Neuronal stem cell (in vitro differentiated cells): Measurements from ENCODE around the gene MYO5C.
A peak's percentile ranks its signal among the peaks of the same experiment; 100 is the strongest.

ENCODE experiments used
- DNase-seq: peaks from one replicate; pipeline ENCODE4 v3.0.0-alpha.2; 2013; ENCODE audit warnings: low spot score
- H2AFZ ChIP-seq: one replicate; pipeline ENCODE4 v1.6.1; 2013; ENCODE audit warnings: mild to moderate bottlenecking, low read length, inconsistent platforms
- H2AK5ac ChIP-seq: 2 replicates; pipeline ENCODE4 v1.6.1; 2013; ENCODE audit warnings: low read depth, mild to moderate bottlenecking, inconsistent platforms, low read length, moderate library complexity, mixed read lengths
- H2BK120ac ChIP-seq: 2 replicates; pipeline ENCODE4 v1.6.1; 2013; ENCODE audit warnings: low read depth, mild to moderate bottlenecking, inconsistent platforms, low read length, moderate library complexity, mixed read lengths
- H2BK12ac ChIP-seq: one replicate; pipeline ENCODE4 v1.6.1; 2013; ENCODE audit warnings: low read length, inconsistent platforms
- H2BK15ac ChIP-seq: 2 replicates; pipeline ENCODE4 v1.6.1; 2013; ENCODE audit warnings: mild to moderate bottlenecking, low read length, inconsistent platforms, mixed read lengths
- H2BK5ac ChIP-seq: one replicate; pipeline ENCODE4 v1.6.1; 2013; ENCODE audit warnings: inconsistent platforms, mild to moderate bottlenecking, low read length, moderate library complexity
- H3K14ac ChIP-seq: one replicate; pipeline ENCODE4 v1.6.1; 2013; ENCODE audit warnings: low read length, inconsistent platforms
- H3K18ac ChIP-seq: 2 replicates; pipeline ENCODE4 v1.6.1; 2013; ENCODE audit warnings: low read length, inconsistent platforms
- H3K23ac ChIP-seq: 2 replicates; pipeline ENCODE4 v1.6.1; 2013; ENCODE audit warnings: low read depth, mild to moderate bottlenecking, mixed read lengths, low read length, inconsistent platforms; ENCODE audit not compliant: poor library complexity
- H3K27ac ChIP-seq: replicated peaks from 3 replicates; pipeline ENCODE4 v1.5.1; 2013; ENCODE audit warnings: low read length, inconsistent platforms
- H3K27me3 ChIP-seq, 3 experiments: 2 replicates each; pipeline ENCODE4 v1.6.1; 2013; ENCODE audit warnings: low read length in 3 of 3, mild to moderate bottlenecking in 2 of 3, inconsistent platforms in 1 of 3, low read depth in 1 of 3, mixed read lengths in 1 of 3, moderate library complexity in 1 of 3; ENCODE audit not compliant: control insufficient read depth in 3 of 3, insufficient read depth in 3 of 3
- H3K36me3 ChIP-seq, 2 donors: replicated peaks in 1 of 2; 2 replicates each; pipeline ENCODE4 v1.6.1; 2013; ENCODE audit warnings: low read length in 2 of 2; ENCODE audit not compliant: control insufficient read depth in 2 of 2, insufficient read depth in 2 of 2
- H3K4ac ChIP-seq: 2 replicates; pipeline ENCODE4 v1.6.1; 2013; ENCODE audit warnings: inconsistent platforms, mild to moderate bottlenecking, low read length, moderate library complexity
- H3K4me1 ChIP-seq, 2 donors: 1 replicate in 1 of 2; 2 replicates in 1 of 2; pipeline ENCODE4 v1.6.1; 2013; ENCODE audit warnings: low read length in 2 of 2, low read depth in 1 of 2; ENCODE audit not compliant: control insufficient read depth in 2 of 2, insufficient read depth in 1 of 2
- H3K4me2 ChIP-seq: one replicate; pipeline ENCODE4 v1.6.1; 2013; ENCODE audit warnings: mild to moderate bottlenecking, low read length, inconsistent platforms; ENCODE audit not compliant: insufficient read depth, poor library complexity, severe bottlenecking
- H3K4me3 ChIP-seq, 2 donors: 2 replicates each; pipeline ENCODE4 v1.5.1; 2013; ENCODE audit warnings: low read length in 2 of 2, mild to moderate bottlenecking in 2 of 2, inconsistent platforms in 1 of 2, moderate library complexity in 1 of 2
- H3K79me1 ChIP-seq: one replicate; pipeline ENCODE4 v1.6.1; 2013; ENCODE audit warnings: low read depth, mild to moderate bottlenecking, inconsistent platforms, low read length, moderate library complexity
- H3K9ac ChIP-seq: one replicate; pipeline ENCODE4 v1.6.1; 2013; ENCODE audit warnings: mild to moderate bottlenecking, low read depth, low read length, inconsistent platforms; ENCODE audit not compliant: poor library complexity
- H3K9me3 ChIP-seq, 2 donors: replicated peaks in 1 of 2; 2 replicates each; pipeline versions ENCODE3 to v1.6.1; 2013; ENCODE audit warnings: low read length in 2 of 2, mild to moderate bottlenecking in 2 of 2, inconsistent platforms in 1 of 2, low read depth in 1 of 2, mixed read lengths in 1 of 2, moderate library complexity in 1 of 2; ENCODE audit not compliant: control insufficient read depth in 2 of 2, insufficient read depth in 1 of 2
- H4K8ac ChIP-seq: one replicate; pipeline ENCODE4 v1.6.1; 2013; ENCODE audit warnings: low read depth, mild to moderate bottlenecking, inconsistent platforms, low read length, moderate library complexity
- H4K91ac ChIP-seq: one replicate; pipeline ENCODE4 v1.6.1; 2013; ENCODE audit warnings: low read length, low read depth, mild to moderate bottlenecking, inconsistent platforms; ENCODE audit not compliant: poor library complexity
- WGBS, 2 donors: extraction: QIAGEN DNeasy Blood & Tissue Kit; methylation state at CpG; one replicate each; pipeline ENCODE4 v1.1.7; 2013; ENCODE audit warnings: missing lambda C conversion rate in 2 of 2, mixed read lengths in 1 of 2; ENCODE audit not compliant: insufficient read length in 2 of 2, insufficient replicate concordance in 1 of 2; ENCODE audit errors: extremely low coverage in 2 of 2; 5-methylcytosine and 5-hydroxymethylcytosine counted together

MYO5C gene

DNA sequence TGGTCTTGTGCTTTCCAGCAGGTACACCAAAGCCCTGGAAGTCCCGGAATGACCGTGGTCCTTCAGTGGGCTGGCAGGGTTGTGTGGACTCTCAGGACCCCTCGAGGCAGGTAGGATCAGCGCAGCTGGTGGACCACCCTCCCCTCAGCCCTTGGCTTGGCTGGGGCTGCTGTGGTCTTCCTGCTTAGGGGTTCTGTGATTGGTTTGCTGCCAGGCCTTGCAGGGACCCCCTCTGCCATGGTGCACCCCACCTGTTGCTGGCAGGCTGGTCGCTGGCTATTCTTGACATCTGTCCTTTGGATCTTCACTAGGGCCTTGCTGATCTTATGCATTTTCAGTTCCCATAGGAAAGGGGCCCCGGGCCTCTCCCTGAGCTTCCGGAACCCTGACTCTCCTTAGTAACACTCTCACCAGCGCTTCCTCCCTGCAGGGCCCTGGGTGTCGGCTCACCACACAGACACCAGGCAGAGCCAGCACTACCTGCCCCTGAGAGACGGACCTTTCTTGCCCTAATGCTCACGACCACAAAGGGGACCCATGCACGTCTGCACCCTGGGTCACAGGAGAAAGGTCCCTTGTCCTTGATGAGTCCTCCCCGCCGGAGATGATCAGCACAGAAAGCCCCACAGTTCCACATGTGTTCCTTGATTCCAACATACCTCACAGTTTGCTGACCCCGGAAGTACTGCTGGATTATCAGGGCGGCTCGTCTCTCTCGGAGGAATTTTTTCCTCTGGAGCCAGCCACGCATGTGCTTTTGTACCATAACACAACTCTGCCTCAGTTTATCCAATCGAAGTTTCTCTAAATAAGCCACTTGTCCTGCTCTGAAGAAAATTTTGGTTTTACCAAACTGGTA lies 51.7 kb downstream of the MYO5C start:
- H3K9me3 ChIP-seq: peaks cover 0 to 3% of the 10 kb centered on the region in 2 donors
- no peak overlapping the region for H2BK15ac ChIP-seq
- H2AK5ac ChIP-seq: no peak overlapping the region
- H2AFZ ChIP-seq: no peak overlapping the region
- no peak overlapping the region for H3K4ac ChIP-seq
- no peak overlapping the region for H4K8ac ChIP-seq
- peak overlapping the region; percentile 26 for H3K23ac ChIP-seq
- H3K4me2 ChIP-seq: no peak overlapping the region
- H3K79me1 ChIP-seq: no peaks in the 10 kb centered on the region
- WGBS, 2 donors: no CpG with 5 or more reads among the region's 20 CpGs
- no peak overlapping the region for H3K18ac ChIP-seq
- no peak overlapping the region for H2BK12ac ChIP-seq
- no peak overlapping the region for H2BK120ac ChIP-seq
- no peak overlapping the region for H4K91ac ChIP-seq
- H3K4me1 ChIP-seq: no peaks in the 10 kb centered on the region
- DNase-seq: no peak
- H3K9ac ChIP-seq: no peak overlapping the region
- H3K27me3 ChIP-seq: no peaks in the 10 kb centered on the region
- H3K4me3 ChIP-seq: no peak overlapping the region
- peaks cover 14 to 44% of the 10 kb centered on the region in 2 donors for H3K36me3 ChIP-seq
- no peak overlapping the region for H3K27ac ChIP-seq
- no peak overlapping the region for H2BK5ac ChIP-seq
- no peak overlapping the region for H3K14ac ChIP-seq

GRCh38 chr15:52243286-52243685 lies 52.3 kb downstream of the MYO5C start:
- Histone ChIP-seq H3K27ac (no peak overlapping the region), H3K4me1 (peaks cover 0 to under 1% of the 10 kb centered on the region in 2 donors), H3K4ac (no peak overlapping the region)

DNA sequence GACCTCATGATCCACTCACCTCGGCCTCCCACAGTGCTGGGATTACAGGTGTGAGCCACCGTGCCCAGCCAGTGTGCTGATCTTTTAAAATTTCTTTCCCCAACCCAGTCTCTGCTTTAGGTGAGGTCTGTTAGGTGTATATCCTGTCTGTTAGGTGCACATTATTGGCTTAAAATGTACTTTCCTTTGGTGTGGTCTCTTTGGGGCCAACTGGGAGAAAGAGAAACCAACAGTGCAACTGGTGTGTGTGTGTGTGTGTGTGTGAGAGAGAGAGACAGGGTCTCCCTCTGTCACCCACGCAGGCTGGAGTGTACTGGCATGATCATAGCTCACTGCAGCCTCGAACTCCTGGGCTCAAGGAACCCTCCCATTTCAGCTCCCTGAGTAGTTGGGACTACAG lies 54.1 kb downstream of the MYO5C start:
- H2AFZ ChIP-seq: no peak overlapping the region
- no peak overlapping the region for H3K23ac ChIP-seq
- no peak overlapping the region for H4K8ac ChIP-seq
- no CpG with 5 or more reads among the region's 4 CpGs for WGBS, 2 donors
- no peaks in the 10 kb centered on the region for H3K79me1 ChIP-seq
- no peak overlapping the region for H2BK120ac ChIP-seq
- H3K18ac ChIP-seq: no peak overlapping the region
- no peak overlapping the region for H4K91ac ChIP-seq
- H3K4me2 ChIP-seq: no peak overlapping the region
- H3K9me3 ChIP-seq: peaks cover 0 to 3% of the 10 kb centered on the region in 2 donors
- H3K27ac ChIP-seq: no peak overlapping the region
- no peaks in the 10 kb centered on the region for H3K27me3 ChIP-seq
- no peak overlapping the region for H2BK12ac ChIP-seq
- no peak overlapping the region for H3K9ac ChIP-seq
- H3K36me3 ChIP-seq: peaks cover 11 to 45% of the 10 kb centered on the region in 2 donors
- H3K4me3 ChIP-seq: no peak overlapping the region
- no peak overlapping the region for H2BK5ac ChIP-seq
- no peak overlapping the region for H3K4ac ChIP-seq
- H3K4me1 ChIP-seq: peaks cover 0 to 4% of the 10 kb centered on the region in 2 donors
- no peak overlapping the region for H2AK5ac ChIP-seq
- H2BK15ac ChIP-seq: no peak overlapping the region
- DNase-seq: no peak
- no peak overlapping the region for H3K14ac ChIP-seq

More at GRCh38 chr15:52243286-52243685, 52.3 kb downstream of the MYO5C start:
- DNase-seq: no peak
- Histone ChIP-seq H3K4me3 (no peak overlapping the region), H3K4me2 (no peak overlapping the region), H4K8ac (no peak overlapping the region), H2BK5ac (no peak overlapping the region), H2BK120ac (no peak overlapping the region), H4K91ac (no peak overlapping the region), H2BK15ac (no peak overlapping the region), H2AFZ (no peak overlapping the region), H3K14ac (no peak overlapping the region), H3K23ac (no peak overlapping the region), H3K79me1 (no peaks in the 10 kb centered on the region), H2BK12ac (no peak overlapping the region), H3K18ac (no peak overlapping the region), H3K9me3 (peaks cover 0 to 3% of the 10 kb centered on the region in 2 donors), H2AK5ac (no peak overlapping the region), H3K9ac (no peak overlapping the region), H3K27me3 (no peaks in the 10 kb centered on the region), H3K36me3 (peaks cover 14 to 42% of the 10 kb centered on the region in 2 donors)
- WGBS, 2 donors: no CpG with 5 or more reads among the region's 7 CpGs

GRCh38 chr15:52240166-52240565 lies 55.4 kb downstream of the MYO5C start:
- no peak for DNase-seq
- H3K27me3 ChIP-seq: no peaks in the 10 kb centered on the region
- H3K36me3 ChIP-seq: peaks cover 11 to 40% of the 10 kb centered on the region in 2 donors
- H3K23ac ChIP-seq: no peak overlapping the region
- WGBS, 2 donors: no CpG with 5 or more reads among the region's 3 CpGs
- H2AK5ac ChIP-seq: no peak overlapping the region
- H3K9me3 ChIP-seq: peaks cover 0 to 3% of the 10 kb centered on the region in 2 donors
- no peaks in the 10 kb centered on the region for H3K79me1 ChIP-seq
- peaks cover 0 to 4% of the 10 kb centered on the region in 2 donors for H3K4me1 ChIP-seq
- H4K91ac ChIP-seq: no peak overlapping the region
- H2AFZ ChIP-seq: no peak overlapping the region
- no peak overlapping the region for H3K9ac ChIP-seq
- H2BK15ac ChIP-seq: no peak overlapping the region
- no peak overlapping the region for H2BK12ac ChIP-seq
- no peak overlapping the region for H3K18ac ChIP-seq
- no peak overlapping the region for H3K4ac ChIP-seq
- H3K27ac ChIP-seq: no peak overlapping the region
- no peak overlapping the region for H4K8ac ChIP-seq
- no peak overlapping the region for H3K4me3 ChIP-seq
- no peak overlapping the region for H3K14ac ChIP-seq
- H3K4me2 ChIP-seq: no peak overlapping the region
- H2BK5ac ChIP-seq: no peak overlapping the region
- H2BK120ac ChIP-seq: no peak overlapping the region
